Activated naive CD8-positive, alpha-beta T cell treated with anti-CD3 and anti-CD28 coated beads, Interleukin-2, amount 10 ng/mL, durations not matched to agents 7 days and 5 days (primary cell): ENCODE data around the gene GNAO1. TPM values are rescaled to one million over a fixed set of nuclear protein-coding genes. Genes with fewer than 3 reads are reported as not detected.

Experiments used
- ATAC-seq: fragments of 150-1000 bp; cut with Tn5 transposase; one replicate; pipeline ENCODE4 v1.10.0; 2021; ENCODE audit warnings: low read depth, moderate library complexity
- POLR2A ChIA-PET: fragments of 350-600 bp; sonication (Branson Sonifier 250); formaldehyde crosslinking; loops from one replicate; lab custom pipeline; 2021; ENCODE audit warnings: antibody characterized with exemption; lab: Charles Lee
- DNase-seq: peaks from one replicate; pipeline ENCODE4 v3.0.0; 2021
- H3K27ac Mint-ChIP-seq: one replicate; pipeline ENCODE4 v1.8.0; 2022; ENCODE audit warnings: mild to moderate bottlenecking, mixed read lengths
- H3K27me3 Mint-ChIP-seq: one replicate; pipeline ENCODE4 v1.8.0; 2022; ENCODE audit warnings: mild to moderate bottlenecking, moderate library complexity, mixed read lengths
- H3K36me3 Mint-ChIP-seq: one replicate; pipeline ENCODE4 v1.8.0; 2021; ENCODE audit warnings: mild to moderate bottlenecking, mixed read lengths
- H3K4me1 Mint-ChIP-seq: one replicate; pipeline ENCODE4 v1.8.0; 2021; ENCODE audit warnings: mixed read lengths
- H3K4me3 Mint-ChIP-seq: one replicate; pipeline ENCODE4 v1.8.0; 2022; ENCODE audit warnings: mild to moderate bottlenecking, moderate library complexity, mixed read lengths
- H3K9me3 Mint-ChIP-seq: one replicate; pipeline ENCODE4 v1.8.0; 2021; ENCODE audit warnings: mixed read lengths
- total RNA-seq, 2 experiments: library from RNA; stranded (reverse); gene quantifications; one replicate each; pipeline ENCODE4 v1.2.3, GENCODE V29; 2021

GNAO1 gene
- total RNA-seq, 2 experiments from 2014 or later, result 5.7 to 6.7 TPM

DNA sequence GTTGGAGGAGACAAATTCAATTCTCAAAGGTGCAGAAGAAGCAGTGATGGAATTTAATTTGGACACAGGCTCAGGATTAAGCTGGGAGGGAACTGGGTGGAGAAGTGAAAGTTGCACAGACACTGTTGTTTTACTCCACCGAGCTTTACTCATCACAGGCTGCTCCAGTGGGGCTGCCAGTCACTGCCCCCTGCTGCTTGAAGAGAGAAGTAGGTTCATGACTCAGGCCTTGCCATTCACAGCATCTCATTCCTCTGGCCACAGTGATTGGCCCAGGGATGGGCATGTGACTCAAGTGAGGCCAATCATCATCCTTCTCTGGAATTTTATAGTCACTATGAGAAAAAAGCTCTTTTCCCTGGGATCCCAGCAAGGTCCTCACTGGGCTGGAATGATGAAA lies 11.8 kb downstream of the GNAO1 start:
- ATAC-seq (peak; percentile 51), DNase-seq (no peak)
- peaks cover 7% of the 10 kb centered on the region for H3K27me3 Mint-ChIP-seq
- no peak overlapping the region for H3K27ac Mint-ChIP-seq
- peaks cover 14% of the 10 kb centered on the region for H3K4me1 Mint-ChIP-seq
- no peak overlapping the region for H3K4me3 Mint-ChIP-seq
- peaks cover 3% of the 10 kb centered on the region for H3K36me3 Mint-ChIP-seq
- POLR2A ChIA-PET, result no interaction called here
- H3K9me3 Mint-ChIP-seq, result no peaks in the 10 kb centered on the region

DNA sequence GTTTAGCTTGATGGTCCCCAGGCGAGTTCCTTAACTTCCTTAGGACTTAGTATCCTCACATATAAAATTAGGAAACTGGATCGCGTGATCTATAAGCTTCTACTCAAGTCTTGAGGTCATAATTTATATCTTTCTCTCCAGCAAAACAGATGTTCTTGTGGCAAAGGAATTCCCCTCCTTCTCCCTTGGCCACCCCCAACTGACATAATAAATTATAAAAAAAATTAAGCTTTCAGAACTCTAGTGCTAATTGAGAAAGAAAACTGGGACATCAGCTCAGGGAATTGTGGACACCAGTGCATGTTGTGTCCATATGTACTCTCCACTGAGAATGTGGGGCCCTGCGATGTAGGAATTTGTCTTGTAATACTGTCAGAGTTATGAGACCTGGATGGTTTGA lies 13.5 kb downstream of the GNAO1 start:
- no peak for ATAC-seq
- Mint-ChIP-seq H3K4me3 (no peak overlapping the region), H3K4me1 (no peaks in the 10 kb centered on the region), H3K9me3 (no peaks in the 10 kb centered on the region), H3K36me3 (peaks cover 3% of the 10 kb centered on the region), H3K27me3 (peaks cover 16% of the 10 kb centered on the region), H3K27ac (no peak overlapping the region)
- no peak for DNase-seq
- POLR2A ChIA-PET, result interaction anchor here (1.1 kb wide), 1 partner anchor 13 kb away, joined by 3 read pairs; no protein-coding TSS in a partner anchor

- no peak overlapping the region for H3K4me3 Mint-ChIP-seq
- ATAC-seq (no peak), DNase-seq (no peak)
- peaks cover 26% of the 10 kb centered on the region for H3K27me3 Mint-ChIP-seq
- POLR2A ChIA-PET, result no interaction called here
- no peak overlapping the region for H3K27ac Mint-ChIP-seq
- H3K36me3 Mint-ChIP-seq, result peaks cover 3% of the 10 kb centered on the region
- no peaks in the 10 kb centered on the region for H3K9me3 Mint-ChIP-seq
- peaks cover 3% of the 10 kb centered on the region for H3K4me1 Mint-ChIP-seq
These were observed 15.7 kb downstream of the GNAO1 start for GRCh38 chr16:56206951-56207350.

- no peaks in the 10 kb centered on the region for H3K9me3 Mint-ChIP-seq
- ATAC-seq (no peak), DNase-seq (no peak)
- peaks cover 29% of the 10 kb centered on the region for H3K27me3 Mint-ChIP-seq
- peaks cover 3% of the 10 kb centered on the region for H3K36me3 Mint-ChIP-seq
- H3K27ac Mint-ChIP-seq, result no peak overlapping the region
- H3K4me3 Mint-ChIP-seq, result no peak overlapping the region
- POLR2A ChIA-PET, result no interaction called here
- H3K4me1 Mint-ChIP-seq, result peaks cover 3% of the 10 kb centered on the region
These were observed 16.1 kb downstream of the GNAO1 start for GRCh38 chr16:56207421-56207820.

DNA sequence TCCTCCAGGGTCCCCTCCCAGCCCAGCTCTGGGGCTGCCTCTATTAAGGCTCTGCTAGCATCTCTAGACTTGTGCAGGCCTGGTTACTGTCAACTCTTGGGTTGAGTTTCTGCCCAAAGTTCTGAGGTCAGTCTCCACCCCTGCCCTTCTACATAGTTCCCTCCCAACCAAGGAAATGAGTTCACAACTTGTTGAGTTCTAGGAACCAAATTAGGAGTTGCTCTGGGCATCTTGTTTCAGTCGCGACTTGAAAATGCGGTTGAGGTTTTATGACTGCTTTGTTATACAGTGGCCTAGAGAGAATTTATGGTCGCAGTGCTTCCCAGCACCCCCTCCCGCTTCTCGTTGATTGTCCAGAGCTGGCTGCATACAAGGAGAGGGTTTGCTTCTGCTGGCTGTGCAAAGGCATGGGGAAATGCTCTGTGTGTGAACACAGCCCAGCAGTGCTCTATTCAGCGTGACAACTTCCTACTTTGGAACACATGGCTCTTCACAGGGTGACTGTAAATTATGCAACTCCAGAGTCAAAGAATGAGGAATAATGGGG lies 20.2 kb downstream of the GNAO1 start:
- POLR2A ChIA-PET, result no interaction called here
- peaks cover 3% of the 10 kb centered on the region for H3K4me1 Mint-ChIP-seq
- no peak for DNase-seq
- ATAC-seq, result no peak
- H3K4me3 Mint-ChIP-seq, result no peak overlapping the region
- no peaks in the 10 kb centered on the region for H3K9me3 Mint-ChIP-seq
- H3K36me3 Mint-ChIP-seq, result no peaks in the 10 kb centered on the region
- H3K27me3 Mint-ChIP-seq, result peaks cover 33% of the 10 kb centered on the region
- H3K27ac Mint-ChIP-seq, result no peak overlapping the region

GRCh38 chr16:56212144-56212543 lies 20.9 kb downstream of the GNAO1 start:
- Mint-ChIP-seq H3K27ac (no peak overlapping the region), H3K36me3 (no peaks in the 10 kb centered on the region), H3K4me3 (no peak overlapping the region), H3K4me1 (peaks cover 3% of the 10 kb centered on the region), H3K27me3 (peaks cover 33% of the 10 kb centered on the region), H3K9me3 (no peaks in the 10 kb centered on the region)
- POLR2A ChIA-PET, result no interaction called here
- DNase-seq (no peak), ATAC-seq (no peak)

DNA sequence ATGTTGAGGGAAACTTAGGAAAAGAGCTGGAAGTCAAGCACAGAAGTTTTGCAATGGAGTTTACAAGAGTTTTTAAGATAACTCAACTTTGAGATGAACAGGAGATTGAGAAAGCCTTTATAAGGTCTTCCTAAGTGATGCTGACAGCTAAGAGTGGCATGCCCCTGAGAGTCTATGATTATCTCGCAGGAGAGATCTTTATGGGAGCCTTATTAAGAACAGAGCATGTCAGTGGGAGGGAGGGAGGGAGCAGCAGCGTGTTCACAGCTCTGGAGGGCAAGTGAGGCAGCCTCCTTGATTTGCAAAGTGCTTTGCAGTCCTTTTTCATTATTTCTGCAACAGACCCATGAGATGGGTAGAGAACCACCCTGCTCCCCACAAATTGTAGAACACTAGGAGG lies 30.7 kb downstream of the GNAO1 start:
- Mint-ChIP-seq H3K9me3 (no peaks in the 10 kb centered on the region), H3K27me3 (peaks cover 15% of the 10 kb centered on the region), H3K27ac (no peak overlapping the region), H3K4me3 (no peak overlapping the region), H3K4me1 (peaks cover 23% of the 10 kb centered on the region), H3K36me3 (peaks cover 1% of the 10 kb centered on the region)
- ATAC-seq (no peak), DNase-seq (no peak)
- POLR2A ChIA-PET, result interaction anchor here (0.7 kb wide), 1 partner anchor 138 kb away, joined by 3 read pairs; no protein-coding TSS in a partner anchor

DNA sequence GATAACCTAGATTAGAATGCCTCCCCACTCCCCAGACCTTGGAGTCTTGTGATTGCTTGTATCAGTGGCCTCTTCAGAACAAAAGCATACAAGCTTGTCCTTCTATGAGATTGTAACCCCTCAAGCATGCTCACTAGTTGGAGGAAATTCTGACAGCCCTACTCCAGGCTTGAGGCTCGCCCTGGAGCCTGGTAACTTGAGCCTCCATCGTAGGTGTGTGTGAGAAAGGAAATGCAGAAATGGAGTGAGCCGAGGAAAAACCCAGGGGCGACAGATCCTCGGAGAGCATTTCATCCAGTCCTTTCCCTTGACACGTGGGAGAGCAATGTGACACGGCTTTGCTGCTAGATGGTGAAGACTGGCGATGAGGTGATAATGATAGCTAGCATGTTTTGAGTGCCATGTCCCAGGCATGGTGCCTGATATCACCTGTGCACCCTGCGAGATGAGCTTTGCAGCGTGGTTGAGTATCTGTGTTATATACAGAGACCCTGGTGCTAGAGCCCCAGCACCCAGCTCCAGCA lies 31.2 kb downstream of the GNAO1 start:
- Mint-ChIP-seq H3K4me1 (peaks cover 27% of the 10 kb centered on the region), H3K9me3 (no peaks in the 10 kb centered on the region), H3K27me3 (peaks cover 15% of the 10 kb centered on the region), H3K36me3 (peaks cover 1% of the 10 kb centered on the region), H3K27ac (no peak overlapping the region), H3K4me3 (no peak overlapping the region)
- no peak for ATAC-seq
- POLR2A ChIA-PET, result no interaction called here
- DNase-seq, result no peak

DNA sequence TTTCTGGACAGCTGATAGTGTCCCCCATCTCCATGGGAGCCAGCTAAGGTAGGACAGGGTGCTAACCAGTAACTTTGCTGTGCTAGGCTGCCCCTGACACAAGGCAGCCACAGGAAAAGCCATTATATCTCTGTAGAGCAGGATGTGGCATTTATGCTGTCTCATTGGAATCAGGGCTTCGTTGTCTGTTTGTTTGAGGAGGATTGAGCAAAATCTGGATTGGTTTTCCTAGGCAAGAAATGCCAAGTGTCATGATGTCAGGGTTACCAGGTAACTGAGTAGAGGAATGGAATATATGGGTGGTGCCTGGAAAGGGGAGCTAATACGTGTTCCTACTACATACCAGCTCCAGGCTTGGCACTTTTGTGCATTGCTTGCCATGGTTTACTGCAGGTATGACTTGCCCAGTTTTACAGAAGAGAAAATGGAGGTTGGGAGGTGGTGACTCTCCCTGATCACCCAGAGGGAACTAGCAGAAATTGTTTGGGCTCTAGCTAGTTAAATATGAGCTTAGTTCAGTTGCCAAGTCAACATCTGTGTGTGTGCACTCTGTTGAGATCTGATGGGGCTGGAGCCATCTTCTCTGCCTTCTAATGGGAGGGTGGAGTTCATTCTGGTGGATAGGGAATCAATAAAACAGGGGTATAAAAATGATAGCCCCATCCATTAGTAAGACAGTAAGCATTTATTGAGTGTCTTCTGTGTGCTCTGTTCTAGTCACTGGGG lies 33.9 kb downstream of the GNAO1 start:
- Mint-ChIP-seq H3K4me1 (peaks cover 27% of the 10 kb centered on the region), H3K9me3 (no peaks in the 10 kb centered on the region), H3K4me3 (no peak overlapping the region), H3K36me3 (peaks cover 1% of the 10 kb centered on the region), H3K27ac (peak overlapping the region; percentile 63), H3K27me3 (peaks cover 14% of the 10 kb centered on the region)
- POLR2A ChIA-PET, result no interaction called here
- DNase-seq (no peak), ATAC-seq (peak; percentile 70)

DNA sequence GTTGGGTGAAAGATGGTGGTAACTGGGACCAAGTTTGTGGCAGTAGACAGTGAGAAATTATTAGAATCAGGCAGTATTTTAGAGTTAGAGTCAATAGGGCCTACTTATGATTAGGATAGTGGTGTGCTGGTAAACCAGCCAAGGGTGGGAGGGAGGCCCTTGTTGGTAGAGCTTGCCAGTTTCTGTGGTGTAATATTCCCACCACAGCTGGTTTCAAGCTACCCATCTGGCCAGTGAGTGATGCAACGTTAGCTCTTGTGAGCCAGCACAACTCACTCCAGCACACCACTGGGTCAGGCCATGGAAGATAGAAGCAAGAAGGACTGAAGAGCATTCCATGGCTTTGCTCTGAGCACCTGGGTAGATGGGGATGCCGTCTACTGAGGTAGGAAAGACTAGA lies 34.9 kb downstream of the GNAO1 start:
- H3K36me3 Mint-ChIP-seq, result peaks cover 1% of the 10 kb centered on the region
- no peak overlapping the region for H3K27ac Mint-ChIP-seq
- ATAC-seq (no peak), DNase-seq (no peak)
- H3K4me3 Mint-ChIP-seq, result peak overlapping the region; percentile 20
- H3K4me1 Mint-ChIP-seq, result peaks cover 31% of the 10 kb centered on the region
- peaks cover 13% of the 10 kb centered on the region for H3K27me3 Mint-ChIP-seq
- POLR2A ChIA-PET, result no interaction called here
- H3K9me3 Mint-ChIP-seq, result no peaks in the 10 kb centered on the region

DNA sequence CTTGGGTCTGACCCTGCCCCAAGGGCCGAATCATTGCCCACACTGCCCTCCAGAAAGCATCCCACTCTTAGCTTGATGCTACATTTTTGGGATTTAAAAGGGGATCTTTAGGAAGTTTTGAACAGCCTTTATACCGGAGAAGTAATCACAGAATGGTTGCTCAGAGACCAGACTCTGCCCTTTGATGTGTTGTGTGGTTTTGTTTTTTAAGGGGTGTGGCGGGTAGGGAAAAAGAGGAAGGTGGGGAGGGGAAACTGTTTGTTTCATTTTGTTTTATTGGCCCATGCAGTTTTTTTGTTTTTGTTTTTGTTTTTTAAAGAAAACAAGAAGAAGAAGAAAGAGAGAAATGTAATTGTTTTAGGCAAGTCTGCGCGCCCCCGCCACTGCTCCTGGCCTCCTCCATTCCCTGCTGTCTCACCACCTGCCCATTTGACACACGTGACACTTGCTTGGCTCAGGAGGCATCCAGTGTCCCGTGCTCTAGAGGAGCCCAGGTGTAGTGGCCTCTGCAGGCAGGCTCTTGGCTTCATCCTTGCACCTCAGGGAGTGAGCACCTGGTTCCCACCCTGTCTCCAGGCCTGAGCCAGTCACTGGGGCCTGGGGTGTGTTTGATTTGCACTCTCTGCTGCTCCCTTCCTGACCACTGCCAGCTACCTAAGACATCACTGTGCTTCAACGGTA lies 35.7 kb downstream of the GNAO1 start:
- POLR2A ChIA-PET, result no interaction called here
- DNase-seq (no peak), ATAC-seq (peak; percentile 31)
- Mint-ChIP-seq H3K27me3 (peaks cover 10% of the 10 kb centered on the region), H3K4me1 (peaks cover 33% of the 10 kb centered on the region), H3K4me3 (peak overlapping the region; percentile 58), H3K36me3 (peaks cover 1% of the 10 kb centered on the region), H3K27ac (no peak overlapping the region), H3K9me3 (no peaks in the 10 kb centered on the region)

GRCh38 chr16:56227936-56228335 lies 36.6 kb downstream of the GNAO1 start:
- no peak overlapping the region for H3K27ac Mint-ChIP-seq
- DNase-seq, result no peak

GRCh38 chr16:56228476-56228875 lies 37.2 kb downstream of the GNAO1 start:
- no peak for DNase-seq
- no peak for ATAC-seq
- Mint-ChIP-seq H3K36me3 (peaks cover 1% of the 10 kb centered on the region), H3K27ac (no peak overlapping the region), H3K9me3 (no peaks in the 10 kb centered on the region), H3K27me3 (peaks cover 3% of the 10 kb centered on the region), H3K4me1 (peaks cover 33% of the 10 kb centered on the region), H3K4me3 (no peak overlapping the region)
- POLR2A ChIA-PET, result no interaction called here

More at GRCh38 chr16:56227936-56228335, 36.6 kb downstream of the GNAO1 start:
- peaks cover 1% of the 10 kb centered on the region for H3K36me3 Mint-ChIP-seq
- POLR2A ChIA-PET, result no interaction called here
- no peak for ATAC-seq
- no peaks in the 10 kb centered on the region for H3K9me3 Mint-ChIP-seq
- H3K4me3 Mint-ChIP-seq, result no peak overlapping the region
- peaks cover 33% of the 10 kb centered on the region for H3K4me1 Mint-ChIP-seq
- H3K27me3 Mint-ChIP-seq, result peaks cover 4% of the 10 kb centered on the region
